Glutamatergic neuron (in vitro differentiated cells): ENCODE results near the gene PPP1R14C. TPM values are rescaled to one million over a fixed set of nuclear protein-coding genes. Genes with fewer than 3 reads are reported as not detected.

Experiments
- DNase-seq: peaks from one replicate; pipeline ENCODE4 v3.0.0; 2022
- H3K27ac Mint-ChIP-seq: one replicate; pipeline ENCODE4 v1.8.0; 2020; ENCODE audit warnings: mild to moderate bottlenecking, mixed read lengths, inconsistent platforms; ENCODE audit not compliant: unreplicated experiment
- H3K27me3 Mint-ChIP-seq: one replicate; pipeline ENCODE4 v1.8.0; 2020; ENCODE audit warnings: mild to moderate bottlenecking, moderate library complexity, mixed read lengths, inconsistent platforms; ENCODE audit not compliant: unreplicated experiment
- H3K36me3 Mint-ChIP-seq: one replicate; pipeline ENCODE4 v1.8.0; 2020; ENCODE audit warnings: mild to moderate bottlenecking, mixed read lengths, inconsistent platforms; ENCODE audit not compliant: unreplicated experiment
- H3K4me1 Mint-ChIP-seq: one replicate; pipeline ENCODE4 v1.8.0; 2020; ENCODE audit warnings: mild to moderate bottlenecking, low read depth, mixed read lengths, inconsistent platforms; ENCODE audit not compliant: unreplicated experiment
- H3K4me3 Mint-ChIP-seq: one replicate; pipeline ENCODE4 v1.8.0; 2020; ENCODE audit warnings: mild to moderate bottlenecking, mixed read lengths, inconsistent platforms; ENCODE audit not compliant: unreplicated experiment
- H3K9me3 Mint-ChIP-seq: one replicate; pipeline ENCODE4 v1.8.0; 2020; ENCODE audit warnings: mild to moderate bottlenecking, moderate library complexity, mixed read lengths, inconsistent platforms; ENCODE audit not compliant: unreplicated experiment
- CTCF ChIP-seq: fragments of 200-600 bp; sonication (generic); IDR thresholded peaks from one replicate; pipeline ENCODE4 v1.5.0; 2021; ENCODE audit not compliant: partially characterized antibody, unreplicated experiment
- total RNA-seq: library from RNA; stranded (reverse); fragmentation: NEBNext Ultra II Directional; extraction: Animal tissue kit (Norgen Biotek cat#: 25700); gene quantifications from one replicate; pipeline ENCODE4 v1.2.1, GENCODE V29; 2021; ENCODE audit not compliant: unreplicated experiment

Gene PPP1R14C
- total RNA-seq, 1 donor from 2014 or later, result 4.1 TPM

DNA sequence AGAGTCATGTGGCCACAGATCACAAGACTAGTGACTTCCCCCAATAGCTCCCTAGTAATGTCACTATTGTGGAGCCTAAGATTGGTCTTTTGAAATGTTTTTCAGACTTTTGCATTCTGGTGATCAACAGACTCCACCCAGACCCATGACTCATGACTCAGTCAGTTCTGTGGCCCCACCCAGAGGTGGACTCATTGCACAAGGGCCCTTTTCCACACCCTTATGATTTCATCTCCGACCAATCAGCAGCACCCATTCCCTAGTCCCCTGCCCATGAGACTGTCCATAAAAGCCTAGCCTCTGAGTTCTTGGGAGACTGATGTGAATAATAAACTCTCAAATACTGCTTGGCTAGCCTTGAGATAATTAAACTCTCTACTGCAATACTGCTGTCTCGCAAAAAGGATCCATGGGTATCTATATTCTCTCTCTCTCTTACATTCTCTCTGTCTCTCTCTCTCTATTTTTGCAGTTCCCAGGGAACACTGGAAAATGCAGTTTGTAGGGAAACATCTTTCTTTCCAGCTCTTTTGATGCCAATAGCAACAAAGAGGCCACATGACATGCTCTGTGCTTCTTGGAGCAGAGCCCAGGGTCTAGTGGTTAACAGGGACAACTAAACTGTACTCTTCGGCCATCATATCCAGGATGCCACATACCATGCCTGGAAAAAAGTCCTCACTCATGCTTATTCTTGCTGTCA, 154.6 kb downstream of the PPP1R14C start:
- no peak for TF ChIP-seq CTCF
- peaks cover 4% of the 10 kb centered on the region for H3K27me3 Mint-ChIP-seq
- H3K4me1 Mint-ChIP-seq, result peaks cover 16% of the 10 kb centered on the region
- H3K36me3 Mint-ChIP-seq, result peaks cover 17% of the 10 kb centered on the region
- DNase-seq, result no peak
- peaks cover 10% of the 10 kb centered on the region for H3K9me3 Mint-ChIP-seq
- H3K27ac Mint-ChIP-seq, result no peak overlapping the region
- no peak overlapping the region for H3K4me3 Mint-ChIP-seq

- Mint-ChIP-seq H3K27ac (no peak overlapping the region), H3K36me3 (peaks cover 17% of the 10 kb centered on the region), H3K27me3 (peaks cover 4% of the 10 kb centered on the region), H3K4me3 (no peak overlapping the region), H3K4me1 (peaks cover 21% of the 10 kb centered on the region), H3K9me3 (peaks cover 10% of the 10 kb centered on the region)
- TF ChIP-seq CTCF, result no peak
- DNase-seq, result no peak
These were observed 155.2 kb downstream of the PPP1R14C start for GRCh38 chr6:150298030-150298380.

DNA sequence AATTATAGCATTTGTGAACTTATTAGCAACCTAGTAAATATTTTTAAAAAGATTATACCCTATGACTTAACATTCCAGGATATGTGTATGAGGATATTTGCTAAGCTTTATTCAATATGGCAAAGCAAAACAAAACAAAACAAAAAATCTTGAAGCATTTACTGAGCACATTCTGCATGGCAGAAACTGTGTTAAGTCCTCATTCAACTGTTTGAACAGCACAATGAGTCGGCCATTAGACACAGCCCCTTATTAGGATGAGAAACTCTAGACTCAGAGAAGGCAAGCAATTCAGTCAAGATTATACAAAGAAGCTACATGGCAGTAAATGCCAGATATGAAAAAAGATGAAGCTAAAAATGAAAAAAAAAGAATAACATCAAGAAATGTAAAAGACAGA, 155.8 kb downstream of the PPP1R14C start:
- no peak for DNase-seq
- Mint-ChIP-seq H3K4me3 (no peak overlapping the region), H3K36me3 (peaks cover 17% of the 10 kb centered on the region), H3K27me3 (peaks cover 4% of the 10 kb centered on the region), H3K27ac (peak overlapping the region; percentile 12), H3K4me1 (peaks cover 21% of the 10 kb centered on the region), H3K9me3 (peaks cover 10% of the 10 kb centered on the region)
- no peak for TF ChIP-seq CTCF

Other genes with a start within 250 kb of the PPP1R14C start
- not detected for gene RAET1E, start 244.9 kb upstream of the PPP1R14C start, total RNA-seq
- not detected for gene RAET1G, start 219.9 kb upstream of the PPP1R14C start, total RNA-seq
- 5.4 TPM for gene ULBP2, start 201.0 kb upstream of the PPP1R14C start, total RNA-seq
- gene ULBP1, start 179.1 kb upstream of the PPP1R14C start, total RNA-seq, result 9.3 TPM
- gene RAET1L, start 117.5 kb upstream of the PPP1R14C start, total RNA-seq, result not detected
- gene ULBP3, start 73.9 kb upstream of the PPP1R14C start, total RNA-seq, result 7.5 TPM
- not detected for gene IYD, start 226.0 kb downstream of the PPP1R14C start, total RNA-seq